ENCODE data around the gene INTS4. TPM values are rescaled to one million over a fixed set of nuclear protein-coding genes. Genes with fewer than 3 reads are reported as not detected.
"Not testable (repeated sequence)": the region's sequence is repeated elsewhere in the genome, so short reads cannot be mapped to it uniquely, and the experiment has no call there.

Gene INTS4
- total and polyA plus RNA-seq, 2 of the 4 experiments (the other 2 are of a cell fraction): 24.0 to 52.5 TPM

GRCh38 chr11:77865805-77866204 lies 128.7 kb downstream of the INTS4 start:
- H3K9ac ChIP-seq (ENCODE audit: low read depth, low read length): no peak overlapping the region
- no peak overlapping the region for H3K27ac ChIP-seq (ENCODE audit: insufficient read depth, low read length)
- H3K36me3 ChIP-seq (ENCODE audit: control insufficient read depth, insufficient read depth, low read length): peaks cover 6% of the 10 kb centered on the region
- H4K20me1 ChIP-seq (ENCODE audit: insufficient read depth, low read length): no peaks in the 10 kb centered on the region
- no peak overlapping the region for H2BK120ac ChIP-seq (ENCODE audit: low read depth, low read length)
- H3K9me1 ChIP-seq (ENCODE audit: insufficient read depth, low read length): 0 out of 2 replicates have a peak, but pooled peaks cover 4% of the 10 kb centered on the region
- dilution Hi-C loops (cut with HindIII; ENCODE audit: low sequenced_read_pairs, unreplicated experiment) (no loop called here), in situ Hi-C loops (cut with MboI; ENCODE audit: low sequenced_read_pairs) (no loop called here), intact Hi-C loops (cut with micrococcal nuclease) (no loop called here)
- peaks cover 0 to 7% of the 10 kb centered on the region in 2 experiments; a peak in 2 of 4 replicates for H3K79me1 ChIP-seq (ENCODE audit: low read depth in 1 of 2, low read length in 2 of 2)
- H3K27me3 ChIP-seq (ENCODE audit: control insufficient read depth, insufficient read depth, low read length): no peaks in the 10 kb centered on the region
- no peak overlapping the region for H4K91ac ChIP-seq (ENCODE audit: insufficient read depth, low read depth, low read length)
- TF ChIP-seq RFX5 (IDR thresholded peaks at IDR 0.05; ENCODE audit: low read depth, low read length): no peak
- no peak for TF ChIP-seq NFE2L2 (IDR thresholded peaks at IDR 0.05; ENCODE audit: low read depth, low read length)
- TF ChIP-seq FOS (IDR thresholded peaks at IDR 0.05; ENCODE audit: low read depth, low read length): no peak
- TF ChIP-seq CEBPB (IDR thresholded peaks at IDR 0.05; ENCODE audit: low read depth, low read length): no peak
- H2AK5ac ChIP-seq (ENCODE audit: low read depth, low read length): no peak overlapping the region
- ATAC-seq (ENCODE audit: low read depth) (peak; percentile 81), DNase-seq (peak; percentile 32)
- H3K56ac ChIP-seq (ENCODE audit: extremely low read depth, insufficient read depth, low read length): no peak overlapping the region
- ChIA-PET POLR2A (ENCODE audit: unreplicated experiment) (no interaction called here), CTCF (no interaction called here)
- H2AK9ac ChIP-seq (replicated peaks; ENCODE audit: low read depth, low read length, poor library complexity): no peak overlapping the region
- H3K18ac ChIP-seq (ENCODE audit: low read depth, low read length): no peak overlapping the region
- H3K4me1 ChIP-seq (ENCODE audit: control insufficient read depth, insufficient read depth, low read length): no peaks in the 10 kb centered on the region; the same call in 1 of the 2 replicates
- WGBS, 2 experiments (ENCODE audit: extremely low coverage in 2 of 2, insufficient read length in 1 of 2): no CpG with 5 or more reads among the region's 1 CpG
- H2BK15ac ChIP-seq (ENCODE audit: low read depth, low read length): no peak overlapping the region
- no peak overlapping the region for H3K23ac ChIP-seq (ENCODE audit: low read depth, low read length)
- H4K5ac ChIP-seq (ENCODE audit: low read depth, low read length): no peak overlapping the region
- no peak overlapping the region for H3K4me2 ChIP-seq (ENCODE audit: low read depth, low read length)
- no peaks in the 10 kb centered on the region for H3K9me3 ChIP-seq (ENCODE audit: control insufficient read depth, insufficient read depth, low read length)
- H2BK5ac ChIP-seq (ENCODE audit: low read depth, low read length, poor library complexity, severe bottlenecking): no peak overlapping the region
- H2AFZ ChIP-seq (replicated peaks; ENCODE audit: low read length, poor library complexity): no peak overlapping the region
- no peak overlapping the region for H3K14ac ChIP-seq (replicated peaks; ENCODE audit: low read depth, low read length)
- no peak overlapping the region for H2BK20ac ChIP-seq (ENCODE audit: low read depth, low read length)
- no TSS peak for BruUV-seq (replicated peaks)
- no peak overlapping the region for H3K4me3 ChIP-seq (ENCODE audit: insufficient read depth, low read depth, low read length)
- no peak overlapping the region for H3K4ac ChIP-seq (ENCODE audit: low read depth, low read length)
- H4K8ac ChIP-seq (ENCODE audit: low read depth in 2 of 2, low read length in 2 of 2): no peak overlapping the region

- H4K91ac ChIP-seq (ENCODE audit: insufficient read depth, low read depth, low read length); H2BK15ac ChIP-seq (ENCODE audit: low read depth, low read length); H3K36me3 ChIP-seq (ENCODE audit: control insufficient read depth, insufficient read depth, low read length); POLR2A ChIA-PET (ENCODE audit: unreplicated experiment); H3K9me1 ChIP-seq (ENCODE audit: insufficient read depth, low read length); H3K56ac ChIP-seq (ENCODE audit: extremely low read depth, insufficient read depth, low read length); H4K20me1 ChIP-seq (ENCODE audit: insufficient read depth, low read length); H3K4me2 ChIP-seq (ENCODE audit: low read depth, low read length); H2AFZ ChIP-seq (replicated peaks; ENCODE audit: low read length, poor library complexity); H4K5ac ChIP-seq (ENCODE audit: low read depth, low read length); H2BK120ac ChIP-seq (ENCODE audit: low read depth, low read length); H3K9ac ChIP-seq (ENCODE audit: low read depth, low read length); H3K4me1 ChIP-seq (ENCODE audit: control insufficient read depth, insufficient read depth, low read length); DNase-seq; H2BK5ac ChIP-seq (ENCODE audit: low read depth, low read length, poor library complexity, severe bottlenecking); H3K4me3 ChIP-seq (ENCODE audit: insufficient read depth, low read depth, low read length); H3K23ac ChIP-seq (ENCODE audit: low read depth, low read length); BruUV-seq (replicated peaks); H3K27me3 ChIP-seq (ENCODE audit: control insufficient read depth, insufficient read depth, low read length); ATAC-seq (ENCODE audit: low read depth); H3K27ac ChIP-seq (ENCODE audit: insufficient read depth, low read length); dilution Hi-C loops (cut with HindIII; ENCODE audit: low sequenced_read_pairs, unreplicated experiment); H3K4ac ChIP-seq (ENCODE audit: low read depth, low read length); H3K18ac ChIP-seq (ENCODE audit: low read depth, low read length); H2BK20ac ChIP-seq (ENCODE audit: low read depth, low read length); H3K79me1 ChIP-seq (ENCODE audit: low read depth in 1 of 2, low read length in 2 of 2); H2AK9ac ChIP-seq (replicated peaks; ENCODE audit: low read depth, low read length, poor library complexity); H3K9me3 ChIP-seq (ENCODE audit: control insufficient read depth, insufficient read depth, low read length); H3K14ac ChIP-seq (replicated peaks; ENCODE audit: low read depth, low read length); H2AK5ac ChIP-seq (ENCODE audit: low read depth, low read length); CTCF ChIA-PET; in situ Hi-C loops (cut with MboI; ENCODE audit: low sequenced_read_pairs); H4K8ac ChIP-seq (ENCODE audit: low read depth in 2 of 2, low read length in 2 of 2); intact Hi-C loops (cut with micrococcal nuclease): not testable (repeated sequence)
- WGBS, 2 experiments (ENCODE audit: extremely low coverage in 2 of 2, insufficient read length in 1 of 2): 100% methylated on average over 6 of the region's 10 CpGs; no CpG with 5 or more reads in 1 of the 2 experiments
These were observed 133.0 kb downstream of the INTS4 start for GRCh38 chr11:77861444-77861843.

All from IMR-90 (cell line).